Esophagus muscularis mucosa (tissue), 4 donors: ENCODE results near the gene DOK3. TPM values are rescaled to one million over a fixed set of nuclear protein-coding genes. Genes with fewer than 3 reads are reported as not detected.

Experiments used
- DNase-seq: peaks from one replicate; pipeline ENCODE4 v3.0.0-alpha.2; 2017; ENCODE audit errors: extremely low spot score
- H3K27ac ChIP-seq, 4 donors: fragments of 200-600 bp; sonication (generic); replicated peaks in 1 of 4; 1 replicate in 3 of 4; 2 replicates in 1 of 4; pipeline ENCODE4 v1.5.1; 2016 to 2019; ENCODE audit warnings: mild to moderate bottlenecking in 1 of 4
- H3K27me3 ChIP-seq, 4 donors: fragments of 200-600 bp; sonication (generic); one replicate each; pipeline versions ENCODE4 v1.5.1 to v1.6.0; 2016 to 2019
- H3K36me3 ChIP-seq, 4 donors: fragments of 200-600 bp; sonication (generic); one replicate each; pipeline ENCODE4 v1.5.1; 2016 to 2019
- H3K4me1 ChIP-seq, 4 donors: fragments of 200-600 bp; sonication (generic); one replicate each; pipeline ENCODE4 v1.5.1; 2016 to 2019
- H3K4me3 ChIP-seq, 4 donors: fragments of 200-600 bp; sonication (generic); 1 replicate in 2 of 4; 2 replicates in 2 of 4; pipeline ENCODE4 v1.5.1; 2016 to 2019; ENCODE audit warnings: mild to moderate bottlenecking in 4 of 4, moderate library complexity in 1 of 4
- H3K9me3 ChIP-seq, 4 donors: fragments of 200-600 bp; sonication (generic); 1 replicate in 3 of 4; 2 replicates in 1 of 4; pipeline ENCODE4 v1.5.1; 2016 to 2019
- CTCF ChIP-seq, 3 experiments: fragments of 200-600 bp in 2 of 3; fragments of 450-650 bp in 1 of 3; sonication (generic) in 2 of 3; IDR thresholded peaks; one replicate each; pipeline ENCODE4 v1.5.1; 2017 to 2019; ENCODE audit warnings: antibody characterized with exemption in 3 of 3, mild to moderate bottlenecking in 2 of 3, moderate library complexity in 1 of 3
- EP300 ChIP-seq: sonication (generic); formaldehyde crosslinking; IDR thresholded peaks from one replicate; pipeline ENCODE4 v1.6.1; 2017; ENCODE audit warnings: antibody characterized with exemption
- POLR2A ChIP-seq: fragments of 450-650 bp; IDR thresholded peaks from one replicate; pipeline ENCODE4 v1.6.1; 2017; ENCODE audit warnings: antibody characterized with exemption, moderate library complexity, mild to moderate bottlenecking, low read depth
- POLR2AphosphoS5 ChIP-seq, 2 donors: sonication (generic); formaldehyde crosslinking; IDR thresholded peaks; one replicate each; pipeline ENCODE4 v1.6.1; 2017; ENCODE audit warnings: antibody characterized with exemption in 2 of 2
- WGBS: methylation state at CpG from one replicate; pipeline ENCODE4 v1.1.5; 2018; 5-methylcytosine and 5-hydroxymethylcytosine counted together
- intact Hi-C: fragments of 100-400 bp; cut with DNase I; formaldehyde crosslinking; loops from one replicate; pipeline ENCODE4 v1.15.1; 2023
- total RNA-seq, 4 donors: library from RNA; depleted of rRNA; stranded (reverse); fragments of >200 nt; gene quantifications; one replicate each; pipeline versions ENCODE4 v1.1.0 to v1.2.1, GENCODE V29; 2016

The DOK3 gene
- total RNA-seq, 4 donors from 2014 or later, result 6.7 to 15.2 (median 7.5) TPM

- H3K27ac ChIP-seq, result peak overlapping the region in 1 of 4 donors; percentile 87
- WGBS, result 80% methylated on average over 2 of the region's 2 CpGs
- peak overlapping the region; percentile 97 to 99 (median 98) for H3K4me3 ChIP-seq
- TF ChIP-seq POLR2A (no peak), EP300 (no peak), POLR2AphosphoS5 (IDR thresholded peaks at IDR 0.05) (no peak), CTCF (IDR thresholded peaks at IDR 0.05) (no peak)
- H3K36me3 ChIP-seq, result peaks cover 0 to 21% (median 9%) of the 10 kb centered on the region in 4 donors
- H3K9me3 ChIP-seq, result no peaks in the 10 kb centered on the region
- DNase-seq, result no peak
- intact Hi-C loops, result no loop called here
- no peaks in the 10 kb centered on the region for H3K27me3 ChIP-seq
- peaks cover 23 to 44% (median 38%) of the 10 kb centered on the region in 4 donors for H3K4me1 ChIP-seq
Observed at GRCh38 chr5:177555228-177555627, 45.6 kb upstream of the DOK3 start.

GRCh38 chr5:177554474-177555111, 45.0 kb upstream of the DOK3 start, which contains the start of gene FAM193B:
Gene FAM193B, minus strand, starts transcription at chr5:177554563. Its CDS starts 105 bp downstream, at chr5:177554458.
- 25% methylated on average over 14 of the region's 49 CpGs for WGBS
- DNase-seq, result peak; percentile 98

GRCh38 chr5:177553671-177554429, 44.2 kb upstream of the DOK3 start:
- no peaks in the 10 kb centered on the region for H3K9me3 ChIP-seq
- TF ChIP-seq EP300 (no peak), POLR2A (no peak), POLR2AphosphoS5 (IDR thresholded peaks at IDR 0.05) (no peak), CTCF (IDR thresholded peaks at IDR 0.05) (no peak)
- DNase-seq, result no peak
- no CpG with 5 or more reads among the region's 72 CpGs for WGBS
- H3K36me3 ChIP-seq, result peaks cover 0 to 21% (median 9%) of the 10 kb centered on the region in 4 donors
- no peaks in the 10 kb centered on the region for H3K27me3 ChIP-seq
- peak overlapping the region; percentile 97 to 99 (median 98) for H3K4me3 ChIP-seq
- H3K27ac ChIP-seq, result peak overlapping the region; percentile 86 to 90 (median 88)
- H3K4me1 ChIP-seq, result peaks cover 24 to 50% (median 40%) of the 10 kb centered on the region in 4 donors
- intact Hi-C loops, result loop anchor here (5.0 kb wide), 2 partner anchors 37 to 38 kb away; partner anchors contain the start of genes DDX41 and TMED9

More at GRCh38 chr5:177554474-177555111, 45.0 kb upstream of the DOK3 start, which contains the start of gene FAM193B:
- intact Hi-C loops, result loop anchor here (5.0 kb wide), 2 partner anchors 37 to 38 kb away; partner anchors contain the start of genes DDX41 and TMED9
- Histone ChIP-seq H3K27me3 (no peaks in the 10 kb centered on the region), H3K27ac (peak within 1 kb of the TSS; percentile 86 to 90 (median 88)), H3K9me3 (no peaks in the 10 kb centered on the region), H3K36me3 (peaks cover 0 to 21% (median 9%) of the 10 kb centered on the region in 4 donors), H3K4me1 (peaks cover 23 to 48% (median 39%) of the 10 kb centered on the region in 4 donors), H3K4me3 (peak within 1 kb of the TSS; percentile 97 to 99 (median 98))
- no peak for TF ChIP-seq EP300
- TF ChIP-seq CTCF (IDR thresholded peaks at IDR 0.05), result peak in 1 of 3 experiments; percentile 46
- TF ChIP-seq POLR2AphosphoS5 (IDR thresholded peaks at IDR 0.05), result peak; percentile 70 to 86
- TF ChIP-seq POLR2A, result no peak

- peaks cover 0 to 21% (median 9%) of the 10 kb centered on the region in 4 donors for H3K36me3 ChIP-seq
- TF ChIP-seq POLR2A (no peak), POLR2AphosphoS5 (IDR thresholded peaks at IDR 0.05) (no peak), CTCF (IDR thresholded peaks at IDR 0.05) (peak in 1 of 3 experiments; percentile 5)
- no peaks in the 10 kb centered on the region for H3K27me3 ChIP-seq
- no peaks in the 10 kb centered on the region for H3K9me3 ChIP-seq
- peaks cover 33 to 59% (median 48%) of the 10 kb centered on the region in 4 donors for H3K4me1 ChIP-seq
- DNase-seq, result no peak
- peak overlapping the region; percentile 97 to 99 (median 98) for H3K4me3 ChIP-seq
- intact Hi-C loops, result loop anchor here (5.0 kb wide), 2 partner anchors 36 to 39 kb away; partner anchors contain the start of genes DDX41 and TMED9
- WGBS, result 51% methylated on average over 13 of the region's 16 CpGs
- H3K27ac ChIP-seq, result peak overlapping the region; percentile 86 to 90 (median 88)
Observed at GRCh38 chr5:177552839-177553455, 43.3 kb upstream of the DOK3 start.
